H9 (cell line): ENCODE results near the gene DGCR8. TPM values are rescaled to one million over a fixed set of nuclear protein-coding genes. Genes with fewer than 3 reads are reported as not detected.

Experiments used
- DNase-seq: peaks from one replicate; pipeline ENCODE4 v3.0.0-alpha.2; 2017
- H2AFZ ChIP-seq: one replicate; pipeline ENCODE4 v1.6.1; 2013; ENCODE audit warnings: mild to moderate bottlenecking, low read length, control low read depth, moderate library complexity
- H2AK5ac ChIP-seq: 2 replicates; pipeline ENCODE4 v1.6.1; 2013; ENCODE audit warnings: low read length, control low read depth, mixed read lengths; ENCODE audit not compliant: insufficient read length
- H2BK120ac ChIP-seq: one replicate; pipeline ENCODE4 v1.6.1; 2013; ENCODE audit warnings: low read depth, mild to moderate bottlenecking, low read length, control low read depth, inconsistent platforms; ENCODE audit not compliant: poor library complexity, severe bottlenecking
- H2BK12ac ChIP-seq: 2 replicates; pipeline ENCODE4 v1.6.1; 2013; ENCODE audit warnings: low read length, control low read depth, mixed read lengths, low read depth; ENCODE audit not compliant: insufficient read length
- H2BK15ac ChIP-seq: 2 replicates; pipeline ENCODE4 v1.6.1; 2013; ENCODE audit warnings: low read depth, low read length, control low read depth
- H2BK20ac ChIP-seq: one replicate; pipeline ENCODE4 v1.6.1; 2013; ENCODE audit warnings: low read depth, mild to moderate bottlenecking, low read length, control low read depth, inconsistent platforms; ENCODE audit not compliant: poor library complexity, severe bottlenecking
- H2BK5ac ChIP-seq: 2 replicates; pipeline ENCODE4 v1.6.1; 2013; ENCODE audit warnings: low read length, control low read depth, mixed read lengths; ENCODE audit not compliant: insufficient read length
- H3K14ac ChIP-seq: 2 replicates; pipeline ENCODE4 v1.6.1; 2013; ENCODE audit warnings: low read length, control low read depth; ENCODE audit not compliant: insufficient read depth
- H3K18ac ChIP-seq: 2 replicates; pipeline ENCODE4 v1.6.1; 2013; ENCODE audit warnings: low read depth, mild to moderate bottlenecking, mixed read lengths, low read length, control low read depth; ENCODE audit not compliant: insufficient read length
- H3K23ac ChIP-seq: 2 replicates; pipeline ENCODE4 v1.6.1; 2013; ENCODE audit warnings: low read length, control low read depth, mixed read lengths, low read depth; ENCODE audit not compliant: insufficient read length
- H3K23me2 ChIP-seq: 2 replicates; pipeline ENCODE4 v1.6.1; 2013; ENCODE audit warnings: low read depth, mild to moderate bottlenecking, mixed read lengths, low read length, control low read depth; ENCODE audit not compliant: insufficient read length, poor library complexity, severe bottlenecking
- H3K27ac ChIP-seq: 2 replicates; pipeline ENCODE4 v1.5.1; 2013; ENCODE audit warnings: low read length, control low read depth, mixed read lengths, low read depth; ENCODE audit not compliant: insufficient read length
- H3K27me3 ChIP-seq: 2 replicates; pipeline ENCODE4 v1.6.1; 2013; ENCODE audit warnings: low read length, control low read depth, inconsistent platforms; ENCODE audit not compliant: insufficient read depth
- H3K4ac ChIP-seq: 2 replicates; pipeline ENCODE4 v1.6.1; 2013; ENCODE audit warnings: low read depth, mild to moderate bottlenecking, control low read depth, inconsistent platforms, low read length, moderate library complexity
- H3K4me1 ChIP-seq: 2 replicates; pipeline ENCODE4 v1.6.1; 2013; ENCODE audit warnings: low read length, control low read depth, inconsistent platforms; ENCODE audit not compliant: insufficient read depth
- H3K4me2 ChIP-seq: 2 replicates; pipeline ENCODE4 v1.6.1; 2013; ENCODE audit warnings: low read length, control low read depth, mixed read lengths; ENCODE audit not compliant: insufficient read length, insufficient read depth
- H3K56ac ChIP-seq: 2 replicates; pipeline ENCODE4 v1.6.1; 2013; ENCODE audit warnings: low read depth, mild to moderate bottlenecking, mixed read lengths, low read length, control low read depth; ENCODE audit not compliant: insufficient read length
- H3K79me1 ChIP-seq: 2 replicates; pipeline ENCODE4 v1.6.1; 2013; ENCODE audit warnings: low read depth, mild to moderate bottlenecking, moderate library complexity, low read length, control low read depth, inconsistent platforms; ENCODE audit not compliant: insufficient read depth, poor library complexity, severe bottlenecking
- H3K79me2 ChIP-seq: 2 replicates; pipeline ENCODE4 v1.6.1; 2013; ENCODE audit warnings: low read length, control low read depth, inconsistent platforms; ENCODE audit not compliant: insufficient read depth
- H3K9ac ChIP-seq: 2 replicates; pipeline ENCODE4 v1.6.1; 2013; ENCODE audit warnings: low read length, control low read depth, mixed read lengths; ENCODE audit not compliant: insufficient read length; ENCODE audit errors: extremely low read depth
- H3K9me3 ChIP-seq: one replicate; pipeline ENCODE4 v1.6.1; 2013; ENCODE audit warnings: low read depth, low read length, inconsistent platforms; ENCODE audit not compliant: control insufficient read depth
- H3T11ph ChIP-seq: one replicate; pipeline ENCODE4 v1.6.1; 2013; ENCODE audit warnings: mild to moderate bottlenecking, low read length, control low read depth, inconsistent platforms
- H4K20me1 ChIP-seq: one replicate; pipeline ENCODE4 v1.6.1; 2013; ENCODE audit not compliant: control insufficient read depth, insufficient read length, insufficient read depth
- H4K5ac ChIP-seq: 2 replicates; pipeline ENCODE4 v1.6.1; 2013; ENCODE audit warnings: low read depth, mild to moderate bottlenecking, mixed read lengths, low read length, control low read depth; ENCODE audit not compliant: insufficient read length
- H4K8ac ChIP-seq: replicated peaks from 2 replicates; pipeline ENCODE4 v1.6.1; 2013; ENCODE audit warnings: low read length, control low read depth, mixed read lengths, low read depth; ENCODE audit not compliant: insufficient read length
- H4K91ac ChIP-seq: 2 replicates; pipeline ENCODE4 v1.6.1; 2013; ENCODE audit warnings: low read depth, mild to moderate bottlenecking, moderate library complexity, mixed read lengths, low read length, control low read depth; ENCODE audit not compliant: insufficient read length
- H3K27ac Mint-ChIP-seq, 3 experiments: 2 replicates in 2 of 3; 3 replicates in 1 of 3; pipeline ENCODE4 v1.8.0; 2020 to 2021; ENCODE audit warnings: mixed read lengths in 3 of 3, mild to moderate bottlenecking in 1 of 3, moderate library complexity in 1 of 3
- H3K27me3 Mint-ChIP-seq: 2 replicates; pipeline ENCODE4 v1.8.0; 2021; ENCODE audit warnings: low read depth, mild to moderate bottlenecking, moderate library complexity, mixed read lengths
- H3K36me3 Mint-ChIP-seq, 3 experiments: 2 replicates in 2 of 3; 3 replicates in 1 of 3; pipeline ENCODE4 v1.8.0; 2020 to 2021; ENCODE audit warnings: low read depth in 3 of 3, mixed read lengths in 3 of 3; ENCODE audit not compliant: insufficient read depth in 1 of 3
- H3K4me1 Mint-ChIP-seq, 2 experiments: 2 replicates each; pipeline ENCODE4 v1.8.0; 2020; ENCODE audit warnings: mixed read lengths in 2 of 2
- H3K4me3 Mint-ChIP-seq, 2 experiments: 2 replicates in 1 of 2; 3 replicates in 1 of 2; pipeline ENCODE4 v1.8.0; 2020 to 2021; ENCODE audit warnings: mild to moderate bottlenecking in 2 of 2, mixed read lengths in 2 of 2, moderate library complexity in 1 of 2
- H3K9me3 Mint-ChIP-seq, 2 experiments: 2 replicates in 1 of 2; 3 replicates in 1 of 2; pipeline ENCODE4 v1.8.0; 2020; ENCODE audit warnings: mild to moderate bottlenecking in 2 of 2, mixed read lengths in 2 of 2, moderate library complexity in 1 of 2
- WGBS: extraction: QIAGEN DNeasy Blood & Tissue Kit; methylation state at CpG from one replicate; pipeline ENCODE4 v1.1.7; 2013; ENCODE audit warnings: missing lambda C conversion rate, low lambda C conversion rate, mixed read lengths; ENCODE audit not compliant: insufficient read length; ENCODE audit errors: extremely low coverage; 5-methylcytosine and 5-hydroxymethylcytosine counted together
- total RNA-seq: library from RNA; stranded (reverse); gene quantifications from 2 replicates; pipeline ENCODE4 v1.2.1, GENCODE V29; 2021
- TF ChIP-seq, protein P1 (sequence below): fragments of 200-600 bp; sonication (generic); conservative IDR thresholded peaks from 3 replicates; pipeline ENCODE4 v1.8.0; 2021; ENCODE audit warnings: antibody characterized with exemption, mild to moderate bottlenecking

DGCR8 gene
- total RNA-seq, 1 experiment from 2014 or later = 74.5 TPM

DNA sequence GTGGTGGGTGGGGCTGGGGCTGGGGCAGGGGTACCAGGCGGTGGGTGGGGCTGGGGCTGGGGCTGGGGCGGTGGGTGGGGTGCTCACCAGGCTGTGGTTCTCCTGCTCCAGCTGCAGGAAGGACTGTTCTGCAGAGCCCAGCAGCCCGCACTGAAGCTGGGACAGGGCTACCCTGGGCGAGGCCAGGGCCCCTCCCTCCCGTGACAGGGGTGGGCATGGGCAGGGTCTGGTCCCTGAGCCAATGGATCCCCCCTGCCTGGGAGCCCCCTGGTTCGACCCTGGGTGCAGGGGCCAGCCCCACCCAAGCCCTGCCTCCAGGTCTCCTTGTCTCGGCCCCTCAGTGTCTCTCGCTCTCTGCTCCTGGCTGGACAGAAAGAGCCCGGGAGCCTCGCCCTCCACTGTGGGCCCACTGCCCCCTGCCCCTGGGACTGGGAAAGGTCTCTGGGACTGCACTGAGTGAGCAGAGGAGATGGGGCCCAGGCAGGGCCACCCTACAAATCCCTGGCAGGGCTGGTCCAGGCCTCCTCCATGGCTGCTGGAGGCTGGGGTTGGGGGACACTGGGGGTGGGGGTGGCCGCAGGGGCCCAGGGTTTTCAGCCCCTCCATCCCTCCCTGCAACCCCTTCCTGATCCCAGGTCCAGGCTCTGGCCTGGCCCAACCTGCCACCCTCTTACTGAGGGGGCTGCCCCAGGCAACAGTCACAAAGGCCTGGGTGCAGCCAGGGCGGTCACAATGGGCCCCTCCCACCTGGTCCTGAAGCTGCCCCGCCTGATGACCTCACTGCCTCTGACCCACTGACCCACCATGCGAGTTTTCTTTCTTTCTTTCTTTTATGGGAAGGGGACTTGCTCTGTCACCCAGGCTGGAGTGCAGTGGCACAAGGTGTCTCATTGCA is 70.6 kb downstream of the DGCR8 start, which contains the start of gene CCDC188:
CCDC188 (minus strand) TSS at position 675 of the 895 bp plus-strand sequence; CDS start at position 606, 69 bp downstream.
- Histone ChIP-seq H3K9me3 (no peaks in the 10 kb centered on the region), H3K4me2 (no peak within 1 kb of the TSS), H2BK15ac (no peak within 1 kb of the TSS), H2BK12ac (no peak within 1 kb of the TSS), H2BK120ac (no peak within 1 kb of the TSS), H4K8ac (no peak within 1 kb of the TSS), H4K91ac (no peak within 1 kb of the TSS), H2AK5ac (no peak within 1 kb of the TSS), H3K14ac (no peak within 1 kb of the TSS), H4K20me1 (no peaks in the 10 kb centered on the region), H3K9ac (no peak within 1 kb of the TSS), H3K79me1 (no peaks in the 10 kb centered on the region), H3K4ac (no peak within 1 kb of the TSS), H3K4me1 (no peaks in the 10 kb centered on the region), H4K5ac (no peak within 1 kb of the TSS), H3K27me3 (no peaks in the 10 kb centered on the region), H3K23me2 (peaks cover 5% of the 10 kb centered on the region), H2AFZ (no peak within 1 kb of the TSS), H3K18ac (no peak within 1 kb of the TSS), H3K23ac (no peak within 1 kb of the TSS), H3K79me2 (no peaks in the 10 kb centered on the region), H2BK20ac (no peak within 1 kb of the TSS), H3K27ac (no peak within 1 kb of the TSS), H2BK5ac (no peak within 1 kb of the TSS), H3T11ph (no peak within 1 kb of the TSS), H3K56ac (no peak within 1 kb of the TSS)
- no peak for DNase-seq
- Mint-ChIP-seq H3K27me3 (no peaks in the 10 kb centered on the region), H3K4me3 (no peak within 1 kb of the TSS), H3K4me1 (peaks cover 3 to 6% of the 10 kb centered on the region in 2 experiments; a peak in 3 of 4 replicates), H3K9me3 (no peaks in the 10 kb centered on the region; a peak in 1 of 5 replicates), H3K36me3 (no peaks in the 10 kb centered on the region), H3K27ac (peak within 1 kb of the TSS in 1 of 3 experiments; percentile 72; a peak in 1 of 7 replicates)
- TF ChIP-seq, protein P1, sequence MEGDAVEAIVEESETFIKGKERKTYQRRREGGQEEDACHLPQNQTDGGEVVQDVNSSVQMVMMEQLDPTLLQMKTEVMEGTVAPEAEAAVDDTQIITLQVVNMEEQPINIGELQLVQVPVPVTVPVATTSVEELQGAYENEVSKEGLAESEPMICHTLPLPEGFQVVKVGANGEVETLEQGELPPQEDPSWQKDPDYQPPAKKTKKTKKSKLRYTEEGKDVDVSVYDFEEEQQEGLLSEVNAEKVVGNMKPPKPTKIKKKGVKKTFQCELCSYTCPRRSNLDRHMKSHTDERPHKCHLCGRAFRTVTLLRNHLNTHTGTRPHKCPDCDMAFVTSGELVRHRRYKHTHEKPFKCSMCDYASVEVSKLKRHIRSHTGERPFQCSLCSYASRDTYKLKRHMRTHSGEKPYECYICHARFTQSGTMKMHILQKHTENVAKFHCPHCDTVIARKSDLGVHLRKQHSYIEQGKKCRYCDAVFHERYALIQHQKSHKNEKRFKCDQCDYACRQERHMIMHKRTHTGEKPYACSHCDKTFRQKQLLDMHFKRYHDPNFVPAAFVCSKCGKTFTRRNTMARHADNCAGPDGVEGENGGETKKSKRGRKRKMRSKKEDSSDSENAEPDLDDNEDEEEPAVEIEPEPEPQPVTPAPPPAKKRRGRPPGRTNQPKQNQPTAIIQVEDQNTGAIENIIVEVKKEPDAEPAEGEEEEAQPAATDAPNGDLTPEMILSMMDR = no peak
- WGBS = no CpG with 5 or more reads among the region's 14 CpGs
